PC-9 (cell line): Measurements from ENCODE around the gene BUD31. TPM values are rescaled to one million over a fixed set of nuclear protein-coding genes. Genes with fewer than 3 reads are reported as not detected.

ENCODE experiments used
- BruUV-seq: library from RNA; stranded (reverse); fragments of 400-500 nt; replicated peaks from 2 replicates; lab custom pipeline; 2021; lab: Mats Ljungman, UMichigan
- CTCF ChIA-PET: fragments of 300-600 bp; sonication (Branson Sonifier 250); formaldehyde crosslinking; loops from one replicate; lab custom pipeline; 2022; ENCODE audit warnings: antibody characterized with exemption; lab: Charles Lee
- POLR2A ChIA-PET: fragments of 300-600 bp; sonication (Branson Sonifier 250); formaldehyde crosslinking; loops from one replicate; lab custom pipeline; 2022; ENCODE audit warnings: antibody characterized with exemption; ENCODE audit not compliant: unreplicated experiment; lab: Charles Lee
- DNase-seq, 2 experiments: peaks; one replicate each; pipeline versions ENCODE4 v3.0.0 to v3.0.0-alpha.2; 2015 to 2022; ENCODE audit warnings: mixed read lengths in 1 of 2
- H2AFZ ChIP-seq: fragments of 200-600 bp; sonication (generic); 2 replicates; pipeline ENCODE4 v1.8.1; 2017; ENCODE audit warnings: antibody characterized with exemption
- H3F3A ChIP-seq: fragments of 200-600 bp; sonication (generic); 2 replicates; pipeline ENCODE4 v1.8.1; 2017; ENCODE audit warnings: antibody characterized with exemption, mild to moderate bottlenecking, low read depth; ENCODE audit not compliant: insufficient read depth
- H3K27ac ChIP-seq: fragments of 200-600 bp; sonication (generic); 2 replicates; pipeline ENCODE4 v1.6.1; 2016; ENCODE audit warnings: mixed run types
- H3K27me3 ChIP-seq: fragments of 200-600 bp; sonication (generic); 2 replicates; pipeline ENCODE4 v1.6.1; 2016; ENCODE audit warnings: low read depth, mixed run types; ENCODE audit not compliant: insufficient read depth
- H3K36me3 ChIP-seq: fragments of 200-600 bp; sonication (generic); 2 replicates; pipeline ENCODE4 v1.6.1; 2016; ENCODE audit warnings: low read depth, mixed run types
- H3K4me1 ChIP-seq: fragments of 200-600 bp; sonication (generic); replicated peaks from 2 replicates; pipeline ENCODE4 v1.6.1; 2016; ENCODE audit warnings: mixed run types; ENCODE audit not compliant: insufficient read depth
- H3K4me2 ChIP-seq: fragments of 200-600 bp; sonication (generic); 2 replicates; pipeline ENCODE4 v1.6.1; 2017; ENCODE audit warnings: mixed run types
- H3K4me3 ChIP-seq: fragments of 200-600 bp; sonication (generic); 2 replicates; pipeline ENCODE4 v1.6.1; 2016; ENCODE audit warnings: mixed run types
- H3K79me2 ChIP-seq: fragments of 200-600 bp; sonication (generic); 2 replicates; pipeline ENCODE4 v1.6.1; 2017; ENCODE audit warnings: low read depth, mixed run types
- H3K9me2 ChIP-seq: fragments of 200-600 bp; sonication (generic); 2 replicates; pipeline ENCODE4 v1.8.1; 2017; ENCODE audit warnings: mild to moderate bottlenecking; ENCODE audit not compliant: insufficient read depth
- H3K9me3 ChIP-seq: fragments of 200-600 bp; sonication (generic); 2 replicates; pipeline ENCODE4 v1.8.1; 2016; ENCODE audit warnings: low read depth; ENCODE audit not compliant: insufficient read depth
- H4K20me1 ChIP-seq: fragments of 200-600 bp; sonication (generic); 2 replicates; pipeline ENCODE4 v1.8.1; 2017; ENCODE audit not compliant: insufficient read depth
- EZH2 ChIP-seq: fragments of 200-600 bp; sonication (generic); IDR thresholded peaks from 2 replicates; pipeline ENCODE4 v1.8.0; 2017; ENCODE audit warnings: antibody characterized with exemption, low read depth
- intact Hi-C: fragments of 100-400 bp; cut with micrococcal nuclease; formaldehyde crosslinking; loops from one replicate; pipeline ENCODE4 v1.10.0; 2022; ENCODE audit not compliant: unreplicated experiment
- total RNA-seq: library from RNA; stranded (reverse); gene quantifications from 2 replicates; pipeline ENCODE4 v1.2.3, GENCODE V29; 2021
- TF ChIP-seq, protein P1 (sequence below): fragments of 200-600 bp; sonication (generic); conservative IDR thresholded peaks from 2 replicates; pipeline ENCODE4 v1.6.1; 2017; ENCODE audit warnings: mixed run types, antibody characterized with exemption, mild to moderate bottlenecking, moderate library complexity

The BUD31 gene
- total RNA-seq, 1 experiment from 2014 or later: 167 TPM

DNA sequence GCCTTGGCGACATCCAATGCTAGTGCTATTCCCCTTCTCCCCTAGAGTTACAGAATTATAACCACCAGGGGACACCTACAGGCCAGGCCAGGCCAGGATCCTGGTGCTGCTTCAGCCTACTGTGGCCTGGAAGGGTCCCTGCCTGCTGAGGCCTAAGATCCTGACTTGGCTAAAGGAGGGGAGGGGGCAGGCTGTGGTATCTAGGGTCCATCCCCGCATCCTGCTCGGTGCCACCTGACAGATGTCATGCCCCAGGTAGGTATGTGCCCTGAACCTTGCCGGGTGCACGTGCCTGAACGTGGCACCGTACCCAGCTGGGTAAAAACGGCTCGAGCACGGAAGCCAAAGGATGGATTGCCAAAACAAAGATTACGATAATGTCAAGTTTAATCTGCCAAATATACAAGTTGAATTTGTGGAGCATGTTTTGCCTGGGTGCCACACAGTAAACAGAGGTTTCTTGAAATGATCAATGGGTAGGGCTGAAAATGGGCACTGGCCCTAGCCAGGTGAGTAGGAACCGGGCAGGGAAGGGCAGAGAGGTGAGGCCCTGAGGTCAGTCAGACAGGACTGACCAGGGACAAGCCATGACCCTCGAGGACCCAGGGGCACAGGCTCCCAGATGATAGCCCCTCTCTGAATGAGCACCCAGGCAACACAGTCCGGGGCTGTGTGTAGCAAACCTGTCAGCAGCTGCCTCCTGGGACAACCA is 13.0 kb upstream of the BUD31 start:
- CTCF ChIA-PET: no interaction called here
- POLR2A ChIA-PET: no interaction called here
- H3F3A ChIP-seq: peaks cover 43% of the 10 kb centered on the region
- peaks cover 28% of the 10 kb centered on the region for H3K36me3 ChIP-seq
- H3K9me3 ChIP-seq: no peaks in the 10 kb centered on the region
- intact Hi-C loops: no loop called here
- TSS peak; percentile 50 for BruUV-seq
- no peaks in the 10 kb centered on the region for H3K4me1 ChIP-seq
- no peaks in the 10 kb centered on the region for H3K9me2 ChIP-seq
- H3K79me2 ChIP-seq: no peaks in the 10 kb centered on the region
- TF ChIP-seq, protein P1, sequence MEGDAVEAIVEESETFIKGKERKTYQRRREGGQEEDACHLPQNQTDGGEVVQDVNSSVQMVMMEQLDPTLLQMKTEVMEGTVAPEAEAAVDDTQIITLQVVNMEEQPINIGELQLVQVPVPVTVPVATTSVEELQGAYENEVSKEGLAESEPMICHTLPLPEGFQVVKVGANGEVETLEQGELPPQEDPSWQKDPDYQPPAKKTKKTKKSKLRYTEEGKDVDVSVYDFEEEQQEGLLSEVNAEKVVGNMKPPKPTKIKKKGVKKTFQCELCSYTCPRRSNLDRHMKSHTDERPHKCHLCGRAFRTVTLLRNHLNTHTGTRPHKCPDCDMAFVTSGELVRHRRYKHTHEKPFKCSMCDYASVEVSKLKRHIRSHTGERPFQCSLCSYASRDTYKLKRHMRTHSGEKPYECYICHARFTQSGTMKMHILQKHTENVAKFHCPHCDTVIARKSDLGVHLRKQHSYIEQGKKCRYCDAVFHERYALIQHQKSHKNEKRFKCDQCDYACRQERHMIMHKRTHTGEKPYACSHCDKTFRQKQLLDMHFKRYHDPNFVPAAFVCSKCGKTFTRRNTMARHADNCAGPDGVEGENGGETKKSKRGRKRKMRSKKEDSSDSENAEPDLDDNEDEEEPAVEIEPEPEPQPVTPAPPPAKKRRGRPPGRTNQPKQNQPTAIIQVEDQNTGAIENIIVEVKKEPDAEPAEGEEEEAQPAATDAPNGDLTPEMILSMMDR: no peak
- TF ChIP-seq EZH2: no peak
- no peak overlapping the region for H3K4me3 ChIP-seq
- DNase-seq: no peak
- H2AFZ ChIP-seq: no peak overlapping the region
- no peak overlapping the region for H3K4me2 ChIP-seq
- H3K27ac ChIP-seq: no peak overlapping the region
- no peaks in the 10 kb centered on the region for H3K27me3 ChIP-seq
- H4K20me1 ChIP-seq: peaks cover 31% of the 10 kb centered on the region

DNA sequence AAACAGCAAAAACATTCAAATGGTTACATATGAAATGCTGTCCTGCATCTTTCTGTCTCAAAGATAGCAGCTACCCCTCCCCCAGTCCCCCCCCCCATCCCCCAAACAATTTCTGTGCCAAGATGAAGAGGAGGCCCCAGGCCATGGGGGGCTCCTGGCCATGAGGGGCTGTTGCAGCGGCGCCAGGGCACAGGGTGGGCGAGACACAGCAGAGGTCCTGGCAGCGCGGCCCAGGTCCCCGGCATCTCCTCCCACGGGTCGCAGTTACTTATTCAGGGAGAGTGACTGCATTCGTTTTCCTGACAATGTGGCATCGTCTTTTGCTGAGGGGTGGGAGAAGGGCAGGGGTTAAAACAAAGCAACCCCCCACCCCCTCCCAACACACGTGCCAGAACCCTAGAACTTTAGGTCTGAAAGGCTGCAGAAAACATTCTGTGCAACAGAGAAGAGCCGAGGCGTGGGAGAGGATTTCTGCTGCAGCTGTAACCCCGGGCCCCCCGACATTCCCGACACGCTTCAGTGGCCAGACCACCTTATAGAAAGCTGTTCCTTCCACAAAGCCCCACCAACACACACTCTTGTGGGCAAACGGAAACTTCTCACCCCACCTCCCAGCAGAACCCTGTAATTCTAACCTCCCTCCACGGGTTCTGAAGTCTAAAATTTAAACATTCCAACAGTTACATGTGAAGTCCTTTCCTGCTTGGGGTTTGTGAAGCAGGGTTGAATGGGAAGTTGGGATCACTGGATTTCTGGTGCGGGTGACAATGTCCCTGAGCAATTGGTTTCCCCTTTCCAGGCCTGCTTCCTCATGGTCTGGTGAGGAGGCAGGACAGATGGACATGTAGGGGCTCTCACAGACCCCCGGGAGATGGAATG is 12.1 kb upstream of the BUD31 start:
- Histone ChIP-seq H3K79me2 (no peaks in the 10 kb centered on the region), H3K4me1 (no peaks in the 10 kb centered on the region), H3K36me3 (peaks cover 28% of the 10 kb centered on the region), H3K9me3 (no peaks in the 10 kb centered on the region), H3K4me2 (no peak overlapping the region), H2AFZ (no peak overlapping the region), H4K20me1 (peaks cover 39% of the 10 kb centered on the region), H3K9me2 (no peaks in the 10 kb centered on the region), H3F3A (peaks cover 40% of the 10 kb centered on the region), H3K27me3 (no peaks in the 10 kb centered on the region), H3K4me3 (no peak overlapping the region), H3K27ac (no peak overlapping the region)
- CTCF ChIA-PET: no interaction called here
- POLR2A ChIA-PET: no interaction called here
- intact Hi-C loops: no loop called here
- no TSS peak for BruUV-seq
- TF ChIP-seq, protein P1: no peak
- TF ChIP-seq EZH2: no peak
- DNase-seq: no peak

DNA sequence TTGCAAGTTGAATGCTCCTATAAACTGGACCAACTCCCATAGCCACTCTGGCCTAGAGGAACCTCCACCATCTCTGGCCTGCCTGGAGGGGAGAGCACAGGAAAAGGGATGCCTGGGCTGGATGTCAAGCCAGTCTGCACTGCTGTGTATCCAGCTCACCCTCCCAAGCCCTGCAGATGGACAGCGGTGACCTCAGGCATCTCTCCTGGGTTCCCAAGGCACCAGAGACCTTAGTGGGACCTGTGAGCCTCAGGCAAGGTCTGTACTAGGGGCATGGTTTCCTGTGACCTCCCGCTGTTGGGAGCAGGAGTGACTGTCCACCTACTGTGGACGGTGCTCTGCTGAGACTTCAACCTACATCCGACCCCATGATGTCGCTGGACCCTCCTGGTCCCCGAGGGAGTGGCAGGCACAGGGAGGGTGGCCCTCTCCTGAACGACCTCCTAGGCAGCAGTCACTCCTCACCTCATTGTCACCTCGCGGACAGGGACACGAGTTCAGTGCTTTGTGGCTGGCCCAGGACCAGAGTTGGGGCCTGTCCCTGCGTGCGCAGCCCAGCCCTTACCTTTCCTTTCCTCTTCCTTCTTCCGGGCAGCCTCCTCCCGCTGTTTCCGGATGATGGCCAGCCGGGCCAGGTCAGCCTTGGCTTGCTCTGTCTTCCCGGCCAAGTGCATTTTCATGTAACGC is 11.3 kb upstream of the BUD31 start:
- H3K27ac ChIP-seq: no peak overlapping the region

More for the DNA sequence above, 11.3 kb upstream of the BUD31 start:
- intact Hi-C loops: no loop called here
- Histone ChIP-seq H2AFZ (no peak overlapping the region), H3K9me2 (no peaks in the 10 kb centered on the region), H3K36me3 (peaks cover 28% of the 10 kb centered on the region), H3K27me3 (no peaks in the 10 kb centered on the region), H3K79me2 (no peaks in the 10 kb centered on the region), H3K4me1 (no peaks in the 10 kb centered on the region), H3K4me3 (no peak overlapping the region), H3K9me3 (no peaks in the 10 kb centered on the region), H4K20me1 (peaks cover 42% of the 10 kb centered on the region), H3K4me2 (no peak overlapping the region), H3F3A (peaks cover 44% of the 10 kb centered on the region)
- TF ChIP-seq, protein P1: no peak
- TF ChIP-seq EZH2: no peak
- POLR2A ChIA-PET: interaction anchor here (0.6 kb wide), 1 partner anchor 519 kb away, joined by 3 read pairs; the partner anchor contains the start of gene TRRAP
- CTCF ChIA-PET: no interaction called here
- no peak for DNase-seq
- no TSS peak for BruUV-seq
